AML-193 (cell line): ENCODE results near the gene ZNF70.
A peak's percentile ranks its signal among the peaks of the same experiment; 100 is the strongest.

Source experiments
- DNase-seq, 2 experiments: peaks; one replicate each; lab custom pipeline; 2025; lab: John Stamatoyannopoulos, UW

ZNF70 gene

GRCh38 chr22:23779083-23779482, 28.2 kb upstream of the ZNF70 start:
- DNase-seq = no peak

GRCh38 chr22:23778577-23778900, 27.6 kb upstream of the ZNF70 start:
- no peak for DNase-seq

GRCh38 chr22:23777776-23778576, 27.1 kb upstream of the ZNF70 start:
- DNase-seq = no peak

- no peak for DNase-seq
Measured at GRCh38 chr22:23775779-23776375, 25.0 kb upstream of the ZNF70 start.

- DNase-seq = no peak
Measured at GRCh38 chr22:23774922-23775436, 24.1 kb upstream of the ZNF70 start.

GRCh38 chr22:23774114-23774921, 23.4 kb upstream of the ZNF70 start:
- no peak for DNase-seq

- DNase-seq = no peak
Measured at GRCh38 chr22:23773483-23774113, 22.7 kb upstream of the ZNF70 start.

- no peak for DNase-seq
Measured at GRCh38 chr22:23772649-23773473, 21.9 kb upstream of the ZNF70 start, which contains the start of gene MMP11. TSS of gene MMP11 (plus strand) at chr22:23772849. CDS start at chr22:23772871, 22 bp downstream.

- DNase-seq = no peak
Measured at GRCh38 chr22:23772315-23772648, 21.4 kb upstream of the ZNF70 start.

- no peak for DNase-seq
Measured at GRCh38 chr22:23769321-23769965, 18.5 kb upstream of the ZNF70 start.

GRCh38 chr22:23767673-23768548, 17.0 kb upstream of the ZNF70 start, which contains the start of gene CHCHD10:
TSS of gene CHCHD10 (minus strand) at chr22:23767972. CDS start at chr22:23767874, 98 bp downstream.
- DNase-seq = peak; percentile 64 to 66

- DNase-seq = no peak
Measured at GRCh38 chr22:23767303-23767672, 16.4 kb upstream of the ZNF70 start.

- DNase-seq = no peak
Measured at GRCh38 chr22:23764899-23765881, 14.3 kb upstream of the ZNF70 start.

GRCh38 chr22:23763954-23764353, 13.0 kb upstream of the ZNF70 start:
- no peak for DNase-seq

- no peak for DNase-seq
Measured at GRCh38 chr22:23763579-23763945, 12.7 kb upstream of the ZNF70 start.

- DNase-seq = no peak
Measured at GRCh38 chr22:23762842-23763578, 12.1 kb upstream of the ZNF70 start, which contains the start of gene C22orf15. TSS of gene C22orf15 (plus strand) at chr22:23762990. CDS start at chr22:23763307, 317 bp downstream.

- no peak for DNase-seq
Measured at GRCh38 chr22:23760056-23760455, 9.1 kb upstream of the ZNF70 start.

- DNase-seq = no peak
Measured at GRCh38 chr22:23759566-23759965, 8.7 kb upstream of the ZNF70 start.
